Activated T-helper 1 cell treated with anti-CD3 and anti-CD28 coated beads, Interleukin-12 subunit alpha, Interleukin-12 subunit beta, Interleukin-2, Interleukin-4 antibody, amounts not matched to agents 30 ng/mL and 10 ng/mL and 1 ng/mL, durations not matched to agents 14 hours and 24 hours and 36 hours (primary cell): Measurements from ENCODE around the gene LEMD2. TPM values are rescaled to one million over a fixed set of nuclear protein-coding genes. Genes with fewer than 3 reads are reported as not detected.

Experiments used
- DNase-seq: peaks from one replicate; pipeline ENCODE4 v3.0.0; 2021; ENCODE audit warnings: low spot score
- H3K27ac Mint-ChIP-seq: one replicate; pipeline ENCODE4 v1.8.0; 2021; ENCODE audit warnings: mild to moderate bottlenecking, mixed read lengths
- H3K27me3 Mint-ChIP-seq: one replicate; pipeline ENCODE4 v1.8.0; 2022; ENCODE audit warnings: mild to moderate bottlenecking, moderate library complexity, mixed read lengths; ENCODE audit not compliant: insufficient read depth
- H3K36me3 Mint-ChIP-seq: one replicate; pipeline ENCODE4 v1.8.0; 2021; ENCODE audit warnings: low read depth, mixed read lengths
- H3K4me1 Mint-ChIP-seq: one replicate; pipeline ENCODE4 v1.8.0; 2021; ENCODE audit warnings: low read depth, mixed read lengths
- H3K4me3 Mint-ChIP-seq: one replicate; pipeline ENCODE4 v1.8.0; 2021; ENCODE audit warnings: mild to moderate bottlenecking, moderate library complexity, mixed read lengths
- H3K9me3 Mint-ChIP-seq: one replicate; pipeline ENCODE4 v1.8.0; 2021; ENCODE audit warnings: mixed read lengths
- intact Hi-C: fragments of 100-400 bp; cut with micrococcal nuclease; formaldehyde crosslinking; loops from one replicate; pipeline ENCODE4 v1.15.1; 2024
- total RNA-seq: library from RNA; stranded (reverse); gene quantifications from 2 replicates; pipeline ENCODE4 v1.2.3, GENCODE V29; 2022

LEMD2 gene
- total RNA-seq, 1 donor from 2014 or later: 63.6 TPM

DNA sequence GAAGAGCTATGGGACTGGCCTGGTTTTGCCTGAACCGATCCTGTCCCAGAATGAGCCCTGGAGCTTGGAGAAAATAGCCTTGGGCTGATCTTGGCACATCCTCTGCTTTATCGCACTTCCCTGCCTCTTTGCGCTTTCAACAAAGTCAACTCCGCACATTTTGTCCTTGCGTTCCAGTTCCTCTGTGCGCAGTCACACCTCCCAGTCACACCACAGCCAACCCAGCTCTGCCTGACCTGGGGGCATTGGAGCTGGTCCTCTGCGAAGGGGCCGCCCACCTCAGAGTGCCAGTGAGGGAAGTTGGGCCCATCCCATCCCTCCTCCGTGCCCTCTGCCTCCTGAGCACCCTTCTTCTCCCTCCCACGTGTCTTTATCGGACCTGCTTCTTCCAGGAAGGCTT is 60.5 kb downstream of the LEMD2 start:
- Mint-ChIP-seq H3K27ac (no peak overlapping the region), H3K9me3 (no peaks in the 10 kb centered on the region), H3K36me3 (no peaks in the 10 kb centered on the region), H3K4me1 (peaks cover 11% of the 10 kb centered on the region), H3K4me3 (no peak overlapping the region), H3K27me3 (peaks cover 13% of the 10 kb centered on the region)
- no peak for DNase-seq
- intact Hi-C loops: no loop called here

DNA sequence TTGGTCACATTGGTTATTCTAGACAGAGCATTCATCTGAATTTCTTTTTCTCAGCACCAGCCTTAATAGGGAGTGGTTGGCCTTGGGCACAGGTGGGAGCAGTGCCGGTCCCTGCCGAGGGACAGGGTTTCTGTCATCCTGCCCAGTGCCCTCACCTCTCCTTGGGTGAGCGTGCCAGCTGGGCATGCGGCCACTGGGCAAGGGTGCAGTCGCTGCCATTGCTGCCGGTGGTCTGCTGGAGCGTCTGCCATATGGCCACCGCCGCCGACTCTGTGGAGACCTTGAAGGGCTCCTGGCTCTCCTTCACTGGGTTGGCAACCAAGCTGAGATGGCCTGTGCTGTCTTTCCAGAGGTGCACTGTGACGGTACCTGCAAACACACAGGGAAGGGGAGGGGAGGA is 61.0 kb downstream of the LEMD2 start:
- peaks cover 18% of the 10 kb centered on the region for H3K27me3 Mint-ChIP-seq
- no peak for DNase-seq
- no peaks in the 10 kb centered on the region for H3K9me3 Mint-ChIP-seq
- intact Hi-C loops: no loop called here
- H3K4me1 Mint-ChIP-seq: peaks cover 11% of the 10 kb centered on the region
- H3K27ac Mint-ChIP-seq: no peak overlapping the region
- H3K4me3 Mint-ChIP-seq: no peak overlapping the region
- H3K36me3 Mint-ChIP-seq: no peaks in the 10 kb centered on the region

DNA sequence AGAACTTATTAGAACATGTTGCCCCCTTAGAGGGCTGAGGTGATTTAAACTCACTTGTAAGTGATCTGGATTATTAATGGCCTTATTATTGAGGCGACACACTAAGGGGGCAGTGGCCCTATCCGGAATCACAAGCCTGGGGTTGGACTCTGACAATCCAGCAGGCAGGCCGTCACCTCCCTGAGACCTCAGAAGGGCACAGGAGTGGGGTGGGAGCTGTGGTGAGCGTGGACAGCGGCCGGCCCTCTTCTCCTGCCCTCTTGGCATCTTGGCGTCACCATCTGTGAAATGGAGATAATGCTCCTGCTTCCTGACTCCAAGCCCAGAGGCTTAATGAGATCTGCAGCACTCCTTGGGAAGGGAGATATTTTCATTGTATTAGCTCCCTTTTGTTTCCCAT is 61.8 kb downstream of the LEMD2 start:
- DNase-seq: no peak
- H3K9me3 Mint-ChIP-seq: no peaks in the 10 kb centered on the region
- intact Hi-C loops: no loop called here
- H3K27ac Mint-ChIP-seq: no peak overlapping the region
- H3K4me3 Mint-ChIP-seq: no peak overlapping the region
- H3K4me1 Mint-ChIP-seq: peaks cover 11% of the 10 kb centered on the region
- H3K27me3 Mint-ChIP-seq: peaks cover 21% of the 10 kb centered on the region
- no peaks in the 10 kb centered on the region for H3K36me3 Mint-ChIP-seq

DNA sequence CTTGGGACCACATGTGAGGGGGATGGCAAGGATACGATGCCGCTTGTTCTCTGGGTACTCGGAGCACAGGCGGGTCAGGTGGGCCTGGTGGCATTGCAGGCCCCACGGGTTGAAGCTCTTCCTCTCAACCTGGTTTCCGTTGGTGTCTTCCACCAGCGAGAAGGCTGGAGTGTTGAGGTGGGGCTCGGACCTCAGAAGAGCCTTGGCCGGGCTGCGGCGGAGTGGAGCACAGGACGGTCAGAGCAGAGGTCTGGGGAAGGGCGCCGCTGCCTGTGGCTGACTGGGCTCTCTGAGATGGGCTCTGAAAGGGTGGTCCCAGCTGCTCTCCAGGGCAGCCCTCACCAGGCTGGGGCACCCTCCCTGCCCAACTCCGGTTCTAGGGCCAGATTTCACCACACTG is 62.2 kb downstream of the LEMD2 start:
- H3K9me3 Mint-ChIP-seq: no peaks in the 10 kb centered on the region
- H3K4me3 Mint-ChIP-seq: no peak overlapping the region
- H3K27me3 Mint-ChIP-seq: peaks cover 24% of the 10 kb centered on the region
- DNase-seq: no peak
- intact Hi-C loops: no loop called here
- H3K27ac Mint-ChIP-seq: no peak overlapping the region
- no peaks in the 10 kb centered on the region for H3K36me3 Mint-ChIP-seq
- peaks cover 11% of the 10 kb centered on the region for H3K4me1 Mint-ChIP-seq

DNA sequence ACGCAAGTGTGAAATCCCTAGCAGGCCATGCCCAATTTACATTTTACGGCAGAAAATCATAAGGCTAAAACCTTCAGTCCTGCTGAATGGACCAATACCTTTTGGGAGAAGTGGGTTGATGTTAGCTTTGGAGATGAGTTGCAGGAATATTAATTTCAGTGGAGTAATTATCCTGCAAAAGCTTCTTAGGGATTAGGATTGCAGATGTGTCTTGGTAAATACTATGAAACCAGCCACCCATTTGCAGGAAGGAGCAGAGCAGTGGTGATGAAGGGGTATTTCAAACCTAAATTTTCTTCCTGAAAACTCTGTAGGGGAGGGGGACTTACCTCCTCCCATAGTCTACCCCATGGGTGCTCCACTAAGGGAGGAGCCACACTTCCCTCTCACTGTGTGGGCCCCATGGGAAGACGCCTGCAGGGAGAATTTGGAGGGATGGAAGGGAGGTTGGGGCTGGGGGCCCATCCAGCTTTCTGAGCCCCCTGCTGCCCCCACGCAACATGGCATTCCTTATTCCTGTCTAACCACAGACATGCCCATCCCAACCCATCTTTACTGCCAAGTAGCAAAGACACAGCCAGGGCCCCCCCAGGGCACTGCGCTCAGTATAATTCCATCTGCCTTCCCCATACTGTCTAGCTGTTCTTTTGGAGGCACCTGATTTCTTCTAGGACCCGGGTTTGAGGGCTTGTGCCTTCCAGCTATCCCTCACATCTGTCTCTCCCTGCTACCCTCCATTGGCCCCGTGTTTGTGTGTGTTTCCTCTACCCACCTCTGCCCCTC is 62.8 kb downstream of the LEMD2 start:
- intact Hi-C loops: no loop called here

DNA sequence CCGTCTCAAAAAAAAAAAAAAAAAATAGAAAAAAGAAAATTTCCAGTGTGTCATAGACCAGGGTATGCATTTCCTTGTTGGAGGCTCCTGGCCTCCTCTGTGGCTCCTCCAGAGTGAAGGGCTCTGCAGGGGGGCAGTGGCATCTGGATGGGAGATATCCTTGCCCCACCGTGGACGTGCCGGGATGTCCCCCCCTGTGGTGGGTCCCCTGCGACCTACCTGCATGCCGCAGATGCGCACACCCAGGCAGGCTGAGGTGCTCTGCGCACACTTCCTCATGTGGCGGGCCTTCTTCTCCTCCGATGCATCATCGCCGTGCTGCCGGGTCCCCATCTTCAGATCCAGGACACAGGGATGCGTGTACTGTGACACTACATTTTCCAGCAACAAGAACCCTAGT is 63.7 kb downstream of the LEMD2 start:
- Mint-ChIP-seq H3K36me3 (no peaks in the 10 kb centered on the region), H3K27me3 (peaks cover 26% of the 10 kb centered on the region), H3K4me3 (no peak overlapping the region)

More for the DNA sequence above, 62.8 kb downstream of the LEMD2 start:
- Mint-ChIP-seq H3K9me3 (no peaks in the 10 kb centered on the region), H3K27ac (no peak overlapping the region), H3K4me1 (peaks cover 11% of the 10 kb centered on the region), H3K36me3 (no peaks in the 10 kb centered on the region), H3K27me3 (peaks cover 26% of the 10 kb centered on the region), H3K4me3 (no peak overlapping the region)
- no peak for DNase-seq

DNA sequence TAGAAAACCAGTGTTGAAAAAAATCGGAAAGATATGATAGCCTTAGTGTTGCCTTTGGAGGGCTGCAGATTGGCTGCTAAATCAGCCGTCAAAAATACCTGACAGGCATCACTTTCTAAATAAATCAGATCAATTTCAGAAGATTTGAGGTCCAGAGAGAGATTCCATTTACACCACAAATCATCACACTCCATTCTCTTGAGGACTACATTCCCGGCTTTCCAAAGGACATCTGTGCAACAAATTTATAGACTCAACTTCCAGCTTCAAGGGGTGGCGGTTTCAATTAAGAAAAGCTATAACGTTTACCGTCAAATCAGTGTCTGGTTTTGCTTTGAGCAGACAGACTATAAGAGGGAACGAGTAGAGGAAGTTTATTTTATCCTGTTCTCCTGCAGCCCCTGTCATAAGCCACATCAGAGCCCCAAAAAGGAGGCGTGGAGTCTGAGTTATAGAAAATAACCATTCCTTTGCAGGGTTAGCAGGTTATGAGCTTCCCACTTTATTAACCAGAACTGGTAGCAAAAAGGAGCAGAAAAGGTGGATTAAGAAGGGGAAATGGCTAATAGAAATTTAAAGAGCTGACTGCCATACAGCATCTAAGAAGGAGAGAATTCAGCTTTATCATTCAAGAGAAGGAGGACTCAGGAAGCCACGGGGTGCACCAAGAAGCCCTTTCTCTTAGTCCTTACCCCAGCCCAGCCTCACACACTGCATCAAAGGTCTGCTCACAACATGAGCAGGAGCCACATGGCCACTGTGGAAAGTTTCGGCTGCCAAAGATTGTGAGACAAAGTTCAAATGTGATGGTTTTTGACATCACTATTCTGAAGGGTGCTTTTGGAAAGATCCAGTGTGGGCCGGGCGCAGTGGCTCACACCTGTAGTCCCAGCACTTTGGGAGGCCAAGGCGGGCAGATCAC is 64.6 kb downstream of the LEMD2 start:
- Mint-ChIP-seq H3K4me3 (no peak overlapping the region), H3K9me3 (no peaks in the 10 kb centered on the region), H3K27ac (no peak overlapping the region), H3K36me3 (no peaks in the 10 kb centered on the region), H3K4me1 (peaks cover 11% of the 10 kb centered on the region), H3K27me3 (peaks cover 27% of the 10 kb centered on the region)
- intact Hi-C loops: no loop called here
- no peak for DNase-seq

More for the DNA sequence above, 63.7 kb downstream of the LEMD2 start:
- Mint-ChIP-seq H3K9me3 (no peaks in the 10 kb centered on the region), H3K4me1 (peaks cover 11% of the 10 kb centered on the region), H3K27ac (no peak overlapping the region)
- no peak for DNase-seq
- intact Hi-C loops: no loop called here

DNA sequence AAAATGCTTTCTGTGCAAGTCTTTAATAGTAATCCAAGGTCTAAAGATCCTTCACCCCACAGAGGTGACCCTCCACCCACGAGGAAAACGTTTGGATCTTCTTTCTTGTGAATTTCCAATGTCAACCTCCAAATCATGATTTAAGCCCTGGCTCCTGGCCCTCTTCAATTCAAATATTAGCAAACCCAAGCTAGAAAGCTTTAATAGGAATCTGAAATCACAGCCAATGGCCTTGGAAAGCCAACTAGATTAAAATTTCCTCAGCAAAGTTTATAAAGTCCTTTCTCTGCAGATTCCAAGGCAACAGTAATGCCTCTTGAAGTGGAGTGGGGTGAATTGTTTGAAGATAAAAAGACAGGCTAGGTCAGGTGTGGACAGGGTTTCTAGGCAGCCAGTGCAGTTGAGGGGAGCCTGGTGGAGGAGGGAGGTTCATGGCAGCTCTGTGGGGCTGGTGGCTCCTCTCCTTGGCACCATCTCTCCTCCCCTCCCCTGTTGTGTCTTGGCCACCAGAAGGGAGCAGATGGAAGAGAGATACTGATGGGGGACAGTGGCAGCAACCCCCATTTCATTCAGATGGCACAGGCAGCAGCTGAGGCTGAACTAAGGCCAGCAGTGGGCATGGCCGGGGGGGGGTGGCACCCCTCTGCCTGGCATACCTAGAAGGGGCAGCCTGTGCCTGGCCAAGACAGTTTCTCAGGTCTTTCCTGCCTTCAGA is 65.4 kb downstream of the LEMD2 start:
- intact Hi-C loops: no loop called here
- Mint-ChIP-seq H3K27ac (no peak overlapping the region), H3K4me3 (no peak overlapping the region), H3K27me3 (peaks cover 28% of the 10 kb centered on the region), H3K36me3 (no peaks in the 10 kb centered on the region), H3K4me1 (peaks cover 11% of the 10 kb centered on the region), H3K9me3 (no peaks in the 10 kb centered on the region)
- no peak for DNase-seq

DNA sequence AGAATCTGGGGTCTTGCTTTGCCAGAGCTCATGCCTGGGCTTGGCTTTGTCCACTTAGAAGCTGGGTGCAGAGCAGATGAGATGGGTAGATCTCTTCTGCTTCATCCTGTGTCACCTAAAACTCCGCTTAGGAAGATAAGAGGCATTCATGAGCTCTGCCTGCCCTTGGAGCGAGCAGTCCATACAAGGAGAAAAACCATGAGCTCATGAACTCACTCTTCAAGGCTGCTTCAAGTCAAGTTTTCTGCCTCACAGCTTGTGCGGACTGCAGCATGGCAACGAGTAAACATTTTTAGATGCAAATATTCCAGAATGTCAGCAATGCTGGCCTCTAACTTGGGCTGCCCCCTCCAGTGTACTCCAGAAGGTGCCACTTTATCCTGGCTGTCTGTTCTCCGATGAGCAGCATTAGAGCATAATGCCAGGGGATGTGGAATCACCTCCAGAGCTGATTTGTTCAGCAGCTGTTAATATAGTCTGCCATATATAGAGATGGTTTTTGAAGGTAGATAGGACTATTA is 66.8 kb downstream of the LEMD2 start:
- Mint-ChIP-seq H3K4me3 (no peak overlapping the region), H3K4me1 (peaks cover 11% of the 10 kb centered on the region), H3K36me3 (no peaks in the 10 kb centered on the region), H3K27ac (no peak overlapping the region), H3K27me3 (peaks cover 29% of the 10 kb centered on the region), H3K9me3 (no peaks in the 10 kb centered on the region)
- intact Hi-C loops: no loop called here
- no peak for DNase-seq

DNA sequence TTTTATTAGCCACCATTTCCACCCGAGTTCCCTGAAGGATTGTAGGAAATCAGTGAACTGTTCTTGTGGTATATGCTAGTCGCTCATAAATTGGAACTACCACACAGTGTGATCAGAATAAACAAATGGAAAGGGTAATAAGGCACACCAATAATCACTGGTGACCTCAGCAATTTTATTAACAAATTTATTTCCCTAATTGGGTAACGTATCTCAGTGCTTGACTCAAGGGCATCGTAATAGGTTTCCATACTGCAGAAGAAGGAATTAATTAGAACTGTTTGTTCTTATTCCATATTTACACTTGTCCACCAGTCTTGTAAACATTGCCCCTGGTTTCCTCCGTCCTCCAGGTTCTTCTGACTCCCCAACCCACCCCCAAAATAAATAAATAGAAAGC is 67.4 kb downstream of the LEMD2 start:
- no peaks in the 10 kb centered on the region for H3K9me3 Mint-ChIP-seq
- no peak overlapping the region for H3K27ac Mint-ChIP-seq
- H3K36me3 Mint-ChIP-seq: no peaks in the 10 kb centered on the region
- H3K4me1 Mint-ChIP-seq: peaks cover 11% of the 10 kb centered on the region
- peaks cover 31% of the 10 kb centered on the region for H3K27me3 Mint-ChIP-seq
- intact Hi-C loops: no loop called here
- no peak overlapping the region for H3K4me3 Mint-ChIP-seq
- DNase-seq: no peak
